LNCaP clone FGC (cell line): ENCODE data around the gene OSBPL1A.

Experiments
- DNase-seq: peaks from one replicate; pipeline ENCODE4 v3.0.0-alpha.2; 2011; ENCODE audit warnings: low read depth
- H3K4me3 ChIP-seq: 2 replicates; pipeline ENCODE4 v1.5.1; 2011; ENCODE audit warnings: mild to moderate bottlenecking, low read depth, low read length, control low read depth
- CTCF ChIP-seq: IDR thresholded peaks from 2 replicates; pipeline ENCODE4 v1.5.1; 2012; ENCODE audit warnings: mild to moderate bottlenecking; ENCODE audit not compliant: control insufficient read depth, insufficient read depth; ENCODE audit errors: extremely low read depth

The OSBPL1A gene

GRCh38 chr18:24322584-24323136, 75.0 kb downstream of the OSBPL1A start:
- no peak overlapping the region for H3K4me3 ChIP-seq
- no peak for TF ChIP-seq CTCF
- no peak for DNase-seq

- H3K4me3 ChIP-seq, result no peak overlapping the region
- no peak for DNase-seq
- TF ChIP-seq CTCF, result no peak
Observed at GRCh38 chr18:24321071-24321470, 76.6 kb downstream of the OSBPL1A start.

GRCh38 chr18:24319757-24320156, 77.9 kb downstream of the OSBPL1A start:
- no peak for TF ChIP-seq CTCF
- H3K4me3 ChIP-seq, result no peak overlapping the region
- no peak for DNase-seq

GRCh38 chr18:24317370-24317769, 80.3 kb downstream of the OSBPL1A start:
- no peak for TF ChIP-seq CTCF
- no peak overlapping the region for H3K4me3 ChIP-seq
- no peak for DNase-seq

- H3K4me3 ChIP-seq, result no peak overlapping the region
- no peak for DNase-seq
- TF ChIP-seq CTCF, result no peak
Observed at GRCh38 chr18:24315170-24315569, 82.5 kb downstream of the OSBPL1A start.

GRCh38 chr18:24306201-24306600, 91.4 kb downstream of the OSBPL1A start:
- H3K4me3 ChIP-seq, result no peak overlapping the region
- DNase-seq, result no peak
- TF ChIP-seq CTCF, result no peak

- no peak for DNase-seq
- no peak overlapping the region for H3K4me3 ChIP-seq
- TF ChIP-seq CTCF, result no peak
Observed at GRCh38 chr18:24300703-24301102, 96.9 kb downstream of the OSBPL1A start.
